H1 (cell line): ENCODE data around the gene CYBRD1. TPM values are rescaled to one million over a fixed set of nuclear protein-coding genes. Genes with fewer than 3 reads are reported as not detected.

Source experiments
- CTCF ChIA-PET: fragments of 300-600 bp; sonication (Branson Sonifier 250); formaldehyde crosslinking; loops from one replicate; lab custom pipeline; 2021; ENCODE audit not compliant: partially characterized antibody; lab: Charles Lee
- POLR2A ChIA-PET: fragments of 300-600 bp; sonication (Branson Sonifier 250); formaldehyde crosslinking; loops from one replicate; lab custom pipeline; 2021; ENCODE audit warnings: inconsistent platforms; ENCODE audit not compliant: partially characterized antibody; lab: Charles Lee
- DNase-seq, 2 experiments: peaks; one replicate each; pipeline versions ENCODE4 v3.0.0 to v3.0.0-alpha.2; 2010 to 2022; ENCODE audit warnings: low spot score in 2 of 2, low read depth in 1 of 2, mixed read lengths in 1 of 2
- FAIRE-seq: peaks from 2 replicates; lab custom pipeline; 2011; peaks lifted over from hg19 to GRCh38; lab: Jason Lieb, UNC
- H2AFZ ChIP-seq: 2 replicates; pipeline ENCODE4 v1.8.1; 2012; ENCODE audit warnings: low read length, inconsistent platforms
- H2AK5ac ChIP-seq: 2 replicates; pipeline ENCODE4 v1.6.1; 2013; ENCODE audit warnings: low read depth, low read length
- H2BK120ac ChIP-seq: replicated peaks from 2 replicates; pipeline ENCODE3; 2013; ENCODE audit warnings: low read depth, low read length, inconsistent platforms
- H2BK12ac ChIP-seq: 2 replicates; pipeline ENCODE4 v1.6.1; 2013; ENCODE audit warnings: low read depth, low read length
- H2BK15ac ChIP-seq: 2 replicates; pipeline ENCODE4 v1.6.1; 2013; ENCODE audit warnings: low read length
- H2BK20ac ChIP-seq: 2 replicates; pipeline ENCODE4 v1.6.1; 2013; ENCODE audit warnings: low read length
- H2BK5ac ChIP-seq: 2 replicates; pipeline ENCODE4 v1.6.1; 2013; ENCODE audit warnings: low read depth, low read length
- H3K14ac ChIP-seq: 2 replicates; pipeline ENCODE4 v1.6.1; 2013; ENCODE audit warnings: inconsistent platforms; ENCODE audit not compliant: insufficient read length
- H3K18ac ChIP-seq: 2 replicates; pipeline ENCODE4 v1.6.1; 2013; ENCODE audit warnings: low read length; ENCODE audit errors: extremely low read depth
- H3K23ac ChIP-seq: 2 replicates; pipeline ENCODE4 v1.6.1; 2013; ENCODE audit warnings: inconsistent platforms; ENCODE audit not compliant: insufficient read length
- H3K23me2 ChIP-seq: 2 replicates; pipeline ENCODE4 v1.6.1; 2013; ENCODE audit warnings: low read depth, low read length
- H3K27ac ChIP-seq: 2 replicates; pipeline ENCODE4 v1.6.1; 2011; ENCODE audit warnings: low read depth, low read length, inconsistent platforms
- H3K27me3 ChIP-seq, 4 experiments: replicated peaks in 1 of 4; 1 replicate in 1 of 4; 2 replicates in 3 of 4; pipeline versions ENCODE4 v1.6.1 to v1.8.1; 2011 to 2013; ENCODE audit warnings: low read length in 3 of 4, mild to moderate bottlenecking in 3 of 4, inconsistent platforms in 2 of 4, mixed read lengths in 2 of 4, moderate library complexity in 1 of 4; ENCODE audit not compliant: control insufficient read depth in 3 of 4, insufficient read depth in 3 of 4; ENCODE audit errors: extremely low read depth in 1 of 4
- H3K36me3 ChIP-seq, 4 experiments: 2 replicates each; pipeline versions ENCODE4 v1.6.1 to v1.8.1; 2011 to 2013; ENCODE audit warnings: mild to moderate bottlenecking in 4 of 4, low read length in 3 of 4, moderate library complexity in 2 of 4, control low read depth in 1 of 4, inconsistent platforms in 1 of 4; ENCODE audit not compliant: insufficient read depth in 4 of 4, control insufficient read depth in 2 of 4
- H3K4ac ChIP-seq: replicated peaks from 2 replicates; pipeline ENCODE3; 2013; ENCODE audit warnings: low read length, low read depth, mixed read lengths, inconsistent platforms; ENCODE audit not compliant: insufficient read length
- H3K4me1 ChIP-seq, 4 experiments: replicated peaks in 1 of 4; 1 replicate in 1 of 4; 2 replicates in 3 of 4; pipeline versions ENCODE4 v1.6.1 to v1.8.1; 2011 to 2013; ENCODE audit warnings: low read length in 3 of 4, inconsistent platforms in 2 of 4, mixed read lengths in 1 of 4; ENCODE audit not compliant: insufficient read depth in 4 of 4, control insufficient read depth in 3 of 4
- H3K4me2 ChIP-seq, 2 experiments: 2 replicates each; pipeline versions ENCODE4 v1.6.1 to v1.8.1; 2011 to 2013; ENCODE audit warnings: low read depth in 2 of 2, low read length in 2 of 2, control low read depth in 1 of 2, inconsistent platforms in 1 of 2, mild to moderate bottlenecking in 1 of 2; ENCODE audit not compliant: insufficient read depth in 1 of 2
- H3K4me3 ChIP-seq, 4 experiments: fragments of 200-600, 300-600 bp in 1 of 4; sonication (generic), shearing (Covaris generic), sonication (Bioruptor Twin) in 1 of 4; 2 replicates each; pipeline versions ENCODE4 v1.5.1 to v1.8.1; 2011 to 2016; ENCODE audit warnings: low read length in 4 of 4, low read depth in 3 of 4, control low read depth in 2 of 4, inconsistent platforms in 2 of 4, mild to moderate bottlenecking in 2 of 4, mixed read lengths in 1 of 4, moderate library complexity in 1 of 4; ENCODE audit not compliant: insufficient read depth in 2 of 4; ENCODE audit errors: extremely low read depth in 1 of 4
- H3K56ac ChIP-seq: replicated peaks from 2 replicates; pipeline ENCODE3; 2013; ENCODE audit warnings: low read depth, mild to moderate bottlenecking, mixed read lengths, low read length, inconsistent platforms; ENCODE audit not compliant: insufficient read length
- H3K79me1 ChIP-seq: 2 replicates; pipeline ENCODE4 v1.6.1; 2013; ENCODE audit warnings: low read depth, low read length, control low read depth
- H3K79me2 ChIP-seq, 2 experiments: 2 replicates each; pipeline versions ENCODE4 v1.6.1 to v1.8.1; 2012 to 2013; ENCODE audit warnings: low read length in 2 of 2, mild to moderate bottlenecking in 2 of 2, inconsistent platforms in 1 of 2; ENCODE audit not compliant: insufficient read depth in 2 of 2, control insufficient read depth in 1 of 2
- H3K9ac ChIP-seq, 4 experiments: replicated peaks in 1 of 4; 1 replicate in 1 of 4; 2 replicates in 3 of 4; pipeline versions ENCODE4 v1.6.1 to v1.8.1; 2011 to 2013; ENCODE audit warnings: low read depth in 3 of 4, low read length in 3 of 4, control low read depth in 2 of 4, mild to moderate bottlenecking in 2 of 4, moderate library complexity in 2 of 4, inconsistent platforms in 1 of 4; ENCODE audit errors: extremely low read depth in 1 of 4
- H3K9me3 ChIP-seq, 2 experiments: 2 replicates each; pipeline versions ENCODE4 v1.6.1 to v1.8.1; 2012 to 2013; ENCODE audit warnings: mild to moderate bottlenecking in 2 of 2, moderate library complexity in 2 of 2, control low read depth in 1 of 2, inconsistent platforms in 1 of 2, low read depth in 1 of 2, low read length in 1 of 2, mixed read lengths in 1 of 2; ENCODE audit not compliant: insufficient read depth in 2 of 2
- H4K20me1 ChIP-seq, 2 experiments: replicated peaks in 1 of 2; 2 replicates each; pipeline versions ENCODE3 to v1.8.1; 2011 to 2013; ENCODE audit warnings: inconsistent platforms in 2 of 2, low read length in 2 of 2, mild to moderate bottlenecking in 1 of 2; ENCODE audit not compliant: insufficient read depth in 2 of 2, control insufficient read depth in 1 of 2
- H4K5ac ChIP-seq: 2 replicates; pipeline ENCODE4 v1.6.1; 2013; ENCODE audit warnings: low read length, low read depth, mixed read lengths, inconsistent platforms; ENCODE audit not compliant: insufficient read length
- H4K8ac ChIP-seq: 2 replicates; pipeline ENCODE4 v1.8.0; 2013; ENCODE audit warnings: mild to moderate bottlenecking, moderate library complexity, low read length, inconsistent platforms; ENCODE audit not compliant: insufficient read depth; ENCODE audit errors: extremely low read depth
- H4K91ac ChIP-seq: replicated peaks from 2 replicates; pipeline ENCODE3; 2013; ENCODE audit warnings: low read length, mixed read lengths, inconsistent platforms; ENCODE audit not compliant: insufficient read length
- BCL11A ChIP-seq, 2 experiments: IDR thresholded peaks; one replicate each; pipeline ENCODE4 v1.6.1; 2011; ENCODE audit warnings: low read depth in 2 of 2, low read length in 2 of 2, mild to moderate bottlenecking in 2 of 2
- CBX5 ChIP-seq: fragments of 300-800, 300-1000 bp; sonication (generic); IDR thresholded peaks from 2 replicates; pipeline ENCODE4 v1.7.1; 2016; ENCODE audit warnings: antibody characterized with exemption, low read length, low read depth
- CEBPB ChIP-seq: IDR thresholded peaks from 2 replicates; pipeline ENCODE4 v1.6.1; 2012; ENCODE audit warnings: low read depth, low read length
- CHD1 ChIP-seq: IDR thresholded peaks from 2 replicates; pipeline ENCODE4 v1.6.1; 2012; ENCODE audit warnings: low read depth, low read length, improper control_type of control experiment
- CREB1 ChIP-seq: IDR thresholded peaks from 2 replicates; pipeline ENCODE4 v1.6.1; 2012; ENCODE audit warnings: inconsistent platforms
- EZH2 ChIP-seq: fragments of 200-600 bp; sonication (generic); IDR thresholded peaks from 2 replicates; pipeline ENCODE4 v1.7.1; 2012; ENCODE audit warnings: low read depth, mild to moderate bottlenecking, moderate library complexity, low read length, inconsistent platforms; ENCODE audit not compliant: severe bottlenecking
- RAD21 ChIP-seq, 2 experiments: IDR thresholded peaks in 1 of 2; conservative IDR thresholded peaks in 1 of 2; 2 replicates each; pipeline ENCODE4 v1.6.1; 2011; ENCODE audit warnings: low read depth in 2 of 2, low read length in 2 of 2, improper control_type of control experiment in 1 of 2, inconsistent platforms in 1 of 2, mild to moderate bottlenecking in 1 of 2, moderate library complexity in 1 of 2
- WGBS, 2 experiments: shearing (Covaris generic) in 1 of 2; methylation state at CpG; one replicate each; pipeline versions ENCODE4 v1.1.6 to v1.1.7; 2013 to 2015; ENCODE audit warnings: low lambda C conversion rate in 2 of 2, mixed read lengths in 2 of 2, inconsistent platforms in 1 of 2, low coverage in 1 of 2, missing lambda C conversion rate in 1 of 2; ENCODE audit not compliant: insufficient replicate concordance in 2 of 2, insufficient coverage in 1 of 2, insufficient read length in 1 of 2; ENCODE audit errors: extremely low coverage in 1 of 2, missing lambda C conversion rate in 1 of 2; 5-methylcytosine and 5-hydroxymethylcytosine counted together
- polyA plus RNA-seq, 7 experiments: library from polyadenylated mRNA; depleted of rRNA in 3 of 7; stranded (reverse) in 5 of 7; unstranded in 2 of 7; fragments of >200 nt in 5 of 7; fragments of 200-250 nt in 2 of 7; gene quantifications; 1 replicate in 5 of 7; 2 replicates in 1 of 7; 4 replicates in 1 of 7; pipeline versions ENCODE4 v1.2.1 to v1.2.3, GENCODE V29; 2011 to 2013; ENCODE audit warnings: missing spikeins in 2 of 7, mixed read lengths in 2 of 7
- total RNA-seq: library from RNA; stranded (reverse); fragmentation: NEBNext Ultra II Directional; extraction: Animal tissue kit (Norgen Biotek cat#: 25700); gene quantifications from 2 replicates; pipeline ENCODE4 v1.2.1, GENCODE V29; 2021
- TF ChIP-seq, protein P1 (sequence below): IDR thresholded peaks from 2 replicates; pipeline ENCODE4 v1.6.1; 2012; ENCODE audit warnings: inconsistent platforms
- TF ChIP-seq, protein P2 (sequence below), 3 experiments: IDR thresholded peaks; 1 replicate in 2 of 3; 2 replicates in 1 of 3; pipeline versions ENCODE4 v1.5.1 to v1.6.1; 2011; ENCODE audit warnings: low read length in 3 of 3, mild to moderate bottlenecking in 3 of 3, inconsistent platforms in 2 of 3, low read depth in 1 of 3, moderate library complexity in 1 of 3; ENCODE audit not compliant: insufficient read depth in 1 of 3; ENCODE audit errors: control extremely low read depth in 1 of 3

CYBRD1 gene
- total and polyA plus RNA-seq, 2 of the 8 experiments (the other 6 are each of a cell fraction or from before 2014, with no cell fraction given): 10.7 to 12.6 TPM

DNA sequence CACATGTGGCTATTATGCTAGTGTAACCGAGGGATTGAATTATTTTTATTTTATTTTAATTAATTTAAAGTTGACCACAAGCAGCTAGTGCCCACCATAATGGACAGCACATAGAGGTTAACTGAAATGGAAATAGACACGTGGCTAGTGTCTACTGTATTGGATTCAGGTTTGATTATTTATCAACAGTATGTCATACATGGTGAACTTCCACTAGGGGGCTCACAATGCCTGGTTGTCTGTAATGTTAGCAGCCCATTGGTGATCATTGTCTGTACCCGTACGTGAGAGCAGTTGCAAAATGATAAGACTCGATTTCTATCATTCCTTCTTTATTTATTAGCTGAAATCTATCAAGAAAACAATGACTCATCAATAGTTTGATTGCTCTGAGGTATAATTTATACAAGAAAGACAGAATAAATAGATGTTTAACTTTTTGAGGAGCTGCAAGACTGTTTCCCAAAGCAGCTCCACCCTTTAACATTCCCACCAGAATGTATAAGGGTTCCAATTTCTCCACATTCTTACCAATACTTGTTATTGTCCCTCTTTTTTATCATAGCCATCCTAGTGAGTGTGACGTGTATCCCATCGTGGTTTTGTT lies 76.5 kb downstream of the CYBRD1 start:
- DNase-seq: no peak
- H3K56ac ChIP-seq: no peak overlapping the region
- no peaks in the 10 kb centered on the region for H4K20me1 ChIP-seq
- no peak overlapping the region for H3K27ac ChIP-seq
- no peak overlapping the region for H2BK12ac ChIP-seq
- POLR2A ChIA-PET: no interaction called here
- H3K14ac ChIP-seq: no peak overlapping the region
- H3K9ac ChIP-seq: no peak overlapping the region
- no peak overlapping the region for H3K4me2 ChIP-seq
- no peak overlapping the region for H2AK5ac ChIP-seq
- no peaks in the 10 kb centered on the region for H3K9me3 ChIP-seq
- H4K5ac ChIP-seq: no peak overlapping the region
- H4K91ac ChIP-seq: no peak overlapping the region
- H4K8ac ChIP-seq: no peak overlapping the region
- no peaks in the 10 kb centered on the region for H3K27me3 ChIP-seq
- no peak overlapping the region for H3K23ac ChIP-seq
- H2BK15ac ChIP-seq: no peak overlapping the region
- no peak overlapping the region for H3K4me3 ChIP-seq
- 33% methylated on average over 7 of the region's 7 CpGs; no CpG with 5 or more reads in 1 of the 2 experiments for WGBS, 2 experiments
- no peaks in the 10 kb centered on the region for H3K79me2 ChIP-seq
- H2AFZ ChIP-seq: no peak overlapping the region
- CTCF ChIA-PET: interaction anchor here (0.6 to 1.3 kb wide), 36 partner anchors 8 to 1076 kb away, joined by 3 to 11 read pairs (median 3); partner anchors contain the start of gene DLX2
- H2BK120ac ChIP-seq: no peak overlapping the region
- H3K18ac ChIP-seq: no peak overlapping the region
- no peaks in the 10 kb centered on the region for H3K4me1 ChIP-seq
- no peaks in the 10 kb centered on the region for H3K36me3 ChIP-seq
- no peak overlapping the region for H2BK5ac ChIP-seq
- peak; percentile 94 for FAIRE-seq
- no peaks in the 10 kb centered on the region for H3K23me2 ChIP-seq
- no peak overlapping the region for H2BK20ac ChIP-seq
- no peak overlapping the region for H3K4ac ChIP-seq
- H3K79me1 ChIP-seq: no peaks in the 10 kb centered on the region
- TF ChIP-seq, protein P1, sequence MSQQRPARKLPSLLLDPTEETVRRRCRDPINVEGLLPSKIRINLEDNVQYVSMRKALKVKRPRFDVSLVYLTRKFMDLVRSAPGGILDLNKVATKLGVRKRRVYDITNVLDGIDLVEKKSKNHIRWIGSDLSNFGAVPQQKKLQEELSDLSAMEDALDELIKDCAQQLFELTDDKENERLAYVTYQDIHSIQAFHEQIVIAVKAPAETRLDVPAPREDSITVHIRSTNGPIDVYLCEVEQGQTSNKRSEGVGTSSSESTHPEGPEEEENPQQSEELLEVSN: no peak
- TF ChIP-seq, protein P2, sequence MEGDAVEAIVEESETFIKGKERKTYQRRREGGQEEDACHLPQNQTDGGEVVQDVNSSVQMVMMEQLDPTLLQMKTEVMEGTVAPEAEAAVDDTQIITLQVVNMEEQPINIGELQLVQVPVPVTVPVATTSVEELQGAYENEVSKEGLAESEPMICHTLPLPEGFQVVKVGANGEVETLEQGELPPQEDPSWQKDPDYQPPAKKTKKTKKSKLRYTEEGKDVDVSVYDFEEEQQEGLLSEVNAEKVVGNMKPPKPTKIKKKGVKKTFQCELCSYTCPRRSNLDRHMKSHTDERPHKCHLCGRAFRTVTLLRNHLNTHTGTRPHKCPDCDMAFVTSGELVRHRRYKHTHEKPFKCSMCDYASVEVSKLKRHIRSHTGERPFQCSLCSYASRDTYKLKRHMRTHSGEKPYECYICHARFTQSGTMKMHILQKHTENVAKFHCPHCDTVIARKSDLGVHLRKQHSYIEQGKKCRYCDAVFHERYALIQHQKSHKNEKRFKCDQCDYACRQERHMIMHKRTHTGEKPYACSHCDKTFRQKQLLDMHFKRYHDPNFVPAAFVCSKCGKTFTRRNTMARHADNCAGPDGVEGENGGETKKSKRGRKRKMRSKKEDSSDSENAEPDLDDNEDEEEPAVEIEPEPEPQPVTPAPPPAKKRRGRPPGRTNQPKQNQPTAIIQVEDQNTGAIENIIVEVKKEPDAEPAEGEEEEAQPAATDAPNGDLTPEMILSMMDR (IDR thresholded peaks at IDR 0.05; ENCODE audit: control extremely low read depth in 1 of 3, insufficient read depth in 1 of 3, low read depth in 1 of 3, low read length in 3 of 3): peak; percentile 24 to 83 (median 58)
- no peak for TF ChIP-seq BCL11A (IDR thresholded peaks at IDR 0.05; ENCODE audit: low read depth in 2 of 2, low read length in 2 of 2)
- TF ChIP-seq CREB1: 0 out of 2 replicates have a peak, but pooled peaks have one; percentile 46
- TF ChIP-seq EZH2: no peak
- TF ChIP-seq CBX5: no peak
- TF ChIP-seq RAD21 (IDR thresholded peaks at IDR 0.05 in 1 of 2, conservative IDR thresholded peaks at IDR 0.05 in 1 of 2; ENCODE audit: low read depth in 2 of 2, low read length in 2 of 2): peak; percentile 84 to 85
- no peak for TF ChIP-seq CHD1
- no peak for TF ChIP-seq CEBPB
